Epidermal melanocyte (primary cell): Measurements from ENCODE around the gene GOLGA6L1.
"Not testable (repeated sequence)": the region's sequence is repeated elsewhere in the genome, so short reads cannot be mapped to it uniquely, and the experiment has no call there.

Source experiments
- DNase-seq: peaks from one replicate; pipeline ENCODE4 v3.0.0; 2011; ENCODE audit warnings: low spot score; ENCODE audit not compliant: insufficient read length

Gene GOLGA6L1, protein sequence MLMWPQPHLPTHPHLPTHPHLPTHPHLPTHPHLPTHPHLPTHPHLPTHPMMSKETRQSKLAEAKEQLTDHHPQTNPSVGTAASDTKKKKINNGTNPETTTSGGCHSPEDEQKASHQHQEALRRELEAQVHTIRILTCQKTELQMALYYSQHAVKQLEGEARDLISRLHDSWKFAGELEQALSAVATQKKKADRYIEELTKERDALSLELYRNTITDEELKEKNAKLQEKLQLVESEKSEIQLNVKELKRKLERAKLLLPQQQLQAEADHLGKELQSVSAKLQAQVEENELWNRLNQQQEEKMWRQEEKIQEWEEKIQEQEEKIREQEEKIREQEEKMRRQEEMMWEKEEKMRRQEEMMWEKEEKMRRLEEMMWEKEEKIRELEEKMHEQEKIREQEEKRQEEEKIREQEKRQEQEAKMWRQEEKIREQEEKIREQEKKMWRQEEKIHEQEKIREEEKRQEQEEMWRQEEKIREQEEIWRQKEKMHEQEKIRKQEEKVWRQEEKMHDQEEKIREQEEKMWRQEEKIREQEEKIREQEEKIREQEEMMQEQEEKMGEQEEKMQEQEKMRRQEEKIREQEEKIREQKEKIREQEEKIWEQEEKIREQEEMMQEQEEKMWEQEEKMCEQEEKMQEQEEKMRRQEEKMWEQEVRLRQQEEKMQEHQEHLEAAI

DNA sequence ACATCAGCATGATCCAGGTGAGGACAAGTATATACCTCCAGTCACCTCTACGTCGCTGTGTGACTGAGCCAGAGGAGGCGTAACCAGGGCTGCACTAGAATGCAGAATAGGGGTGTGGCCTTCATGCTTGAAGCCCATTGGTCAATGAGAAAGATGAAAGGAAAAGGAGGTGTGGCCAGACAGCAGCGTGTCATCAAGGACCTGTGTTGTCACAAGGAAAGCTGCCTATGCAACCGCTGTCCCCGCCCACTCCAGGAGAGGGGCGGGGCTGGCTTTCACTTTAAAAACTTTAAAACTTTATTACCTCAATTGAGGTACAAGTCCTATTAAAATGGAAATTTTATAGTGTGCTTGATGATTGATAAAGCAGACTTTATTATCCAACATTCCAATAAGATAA, at the start of gene GOLGA6L1:
TSS of gene GOLGA6L1 (minus strand) at position 101 of the 400 bp plus-strand sequence. CDS start at position 10, 91 bp downstream.
- not testable (repeated sequence) for DNase-seq

DNA sequence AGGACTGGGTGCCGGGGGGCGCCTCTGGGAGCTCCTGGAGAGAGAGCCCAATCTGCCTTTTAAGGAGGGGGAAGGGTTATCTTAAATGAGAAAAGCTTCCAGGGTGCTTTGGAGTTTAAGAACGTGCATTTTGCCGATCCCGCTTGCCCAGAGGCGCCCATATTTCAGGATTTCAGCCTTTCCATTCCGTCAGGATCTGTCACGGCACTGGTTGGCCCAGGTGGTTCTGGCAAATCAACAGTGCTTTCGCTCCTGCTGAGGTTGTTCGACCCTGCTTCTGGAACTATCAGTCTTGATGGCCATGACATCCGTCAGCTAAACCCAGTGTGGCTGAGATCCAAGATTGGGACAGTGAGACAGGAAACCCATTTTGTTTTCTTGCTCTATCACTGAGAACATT, 44.6 kb upstream of the GOLGA6L1 start:
- DNase-seq = not testable (repeated sequence)

DNA sequence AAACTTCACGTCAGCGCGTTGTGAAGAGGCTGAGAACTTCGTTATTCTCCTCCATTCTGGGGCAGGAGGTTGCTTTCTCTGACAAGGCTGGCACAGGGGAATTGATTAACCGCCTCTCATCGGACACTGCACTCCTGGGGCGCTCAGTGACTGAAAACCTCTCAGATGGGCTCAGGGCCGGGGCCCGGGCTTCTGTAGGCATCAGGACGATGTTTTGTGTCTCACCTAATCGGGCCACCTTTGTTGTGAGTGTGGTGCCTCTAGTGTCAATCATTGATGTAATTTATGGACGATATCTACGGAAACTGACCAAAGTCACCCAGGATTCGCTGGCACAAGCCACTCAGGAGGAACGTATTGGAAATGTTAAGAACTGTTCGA, 43.9 kb upstream of the GOLGA6L1 start:
- not testable (repeated sequence) for DNase-seq

DNA sequence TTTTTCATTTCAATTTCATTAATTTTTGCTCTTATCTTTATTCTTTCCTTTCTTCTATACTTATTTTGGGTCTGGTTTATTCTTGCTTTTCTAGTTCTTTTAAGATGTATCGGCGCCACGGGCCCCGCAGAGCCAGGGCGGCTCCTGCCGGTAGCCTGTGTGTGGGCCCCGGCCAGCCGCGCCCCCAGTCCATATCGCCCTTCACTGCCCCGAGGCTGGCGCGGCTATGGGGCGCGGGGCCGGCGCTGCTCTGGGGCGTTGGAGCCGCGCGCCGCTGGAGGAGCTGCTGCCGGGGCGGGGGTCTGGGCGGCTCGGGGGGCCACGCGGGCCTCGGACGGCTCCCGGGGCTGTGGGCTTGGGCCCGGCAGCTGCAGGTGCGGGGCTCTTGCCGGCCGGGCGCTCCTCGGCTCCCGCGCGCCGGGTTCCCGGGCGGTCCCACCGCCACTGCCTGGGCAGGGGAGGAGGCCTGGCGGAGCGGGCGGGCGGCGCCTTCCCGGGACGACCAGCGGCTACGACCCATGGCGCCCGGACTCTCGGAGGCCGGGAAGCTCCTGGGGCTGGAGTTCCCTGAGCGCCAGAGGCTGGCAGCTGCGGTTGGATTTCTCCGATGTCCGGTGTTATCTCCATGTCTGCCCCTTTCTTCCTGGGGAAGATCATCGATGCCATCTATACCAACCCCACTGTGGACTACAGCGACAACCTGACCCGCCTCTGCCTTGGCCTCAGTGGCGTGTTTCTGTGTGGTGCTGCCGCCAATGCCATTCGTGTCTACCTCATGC, 43.3 kb upstream of the GOLGA6L1 start:
- not testable (repeated sequence) for DNase-seq

DNA sequence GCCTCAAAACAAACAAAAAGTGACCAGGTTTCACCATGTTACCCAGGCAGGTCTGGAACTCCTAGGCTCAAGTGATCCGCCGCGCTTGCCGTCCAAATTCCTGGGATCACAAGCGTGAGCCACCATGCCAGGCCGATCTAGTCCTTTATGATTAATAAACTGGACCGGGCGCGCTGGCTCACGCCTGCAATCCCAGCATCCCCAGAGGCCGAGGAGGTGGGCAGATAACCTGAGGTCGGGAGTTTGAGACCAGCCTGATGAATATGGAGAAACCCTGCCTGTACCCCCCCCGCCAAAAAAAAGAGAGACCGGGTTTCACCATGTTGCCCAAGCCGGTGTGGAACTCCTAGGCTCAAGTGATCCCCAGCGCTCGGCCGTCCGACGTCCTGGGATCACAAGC, 40.1 kb upstream of the GOLGA6L1 start:
- DNase-seq = not testable (repeated sequence)

DNA sequence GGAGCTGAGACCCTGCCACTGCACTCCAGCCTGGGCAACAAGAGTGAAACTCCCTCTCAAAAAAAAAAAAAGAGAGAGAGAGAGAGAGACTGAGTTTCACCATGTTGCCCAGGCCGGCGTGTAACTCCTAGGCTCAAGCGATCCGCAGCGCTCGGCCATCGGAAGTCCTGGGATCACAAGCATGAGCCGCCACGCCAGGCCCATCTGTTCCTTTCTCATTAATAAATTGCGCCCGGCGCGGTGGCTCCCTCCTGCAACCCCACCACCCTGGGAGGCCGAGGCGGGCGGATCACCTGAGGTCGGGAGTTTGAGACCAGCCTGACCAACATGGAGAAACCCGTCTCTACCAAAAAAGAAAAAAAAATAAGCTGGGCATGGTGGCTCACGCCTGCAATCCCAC, 39.0 kb upstream of the GOLGA6L1 start:
- DNase-seq = not testable (repeated sequence)

DNA sequence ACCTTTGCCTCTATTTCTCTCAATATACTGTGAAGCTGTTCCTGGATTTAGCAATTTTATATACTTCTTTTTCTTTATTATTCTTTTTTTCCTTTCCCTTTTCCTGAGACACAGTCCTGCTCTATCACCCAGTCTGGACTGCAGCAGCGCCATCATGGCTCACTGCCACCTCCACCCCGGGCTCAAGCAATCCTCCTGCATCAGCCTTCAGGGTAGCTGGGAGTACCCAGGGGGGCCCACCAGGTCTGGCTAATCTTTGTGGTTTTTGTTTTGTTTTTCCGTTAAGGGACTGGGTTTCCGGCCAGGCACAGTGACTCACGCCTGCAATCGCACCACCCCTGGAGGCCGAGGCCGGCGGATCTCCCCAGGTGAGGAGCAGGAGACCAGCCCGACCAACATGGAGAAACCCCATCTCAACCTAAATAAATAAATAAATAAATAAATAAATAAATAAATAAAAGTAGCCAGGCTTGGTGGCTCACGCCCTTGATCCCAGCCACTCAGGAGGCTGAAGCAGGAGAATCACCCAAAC, 38.1 kb upstream of the GOLGA6L1 start:
- not testable (repeated sequence) for DNase-seq

DNA sequence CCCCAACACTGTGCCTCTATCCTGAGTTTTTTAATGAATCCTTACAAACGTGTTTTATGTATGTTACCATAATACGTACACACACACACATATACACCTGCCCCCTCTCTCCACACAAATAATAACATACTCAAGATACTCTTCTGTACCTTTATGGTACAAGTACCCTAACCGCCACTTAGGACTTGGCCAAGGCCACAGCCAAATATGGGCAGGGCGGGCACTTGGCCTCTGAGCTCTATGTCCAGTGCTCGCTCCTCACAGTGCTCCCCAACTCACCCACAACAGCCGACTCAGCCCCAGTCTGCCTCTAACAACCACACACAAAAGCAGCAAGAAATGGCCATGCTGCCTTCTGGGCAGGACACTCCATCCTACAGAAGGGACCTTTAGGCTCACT, 3.8 kb downstream of the GOLGA6L1 start:
- not testable (repeated sequence) for DNase-seq

DNA sequence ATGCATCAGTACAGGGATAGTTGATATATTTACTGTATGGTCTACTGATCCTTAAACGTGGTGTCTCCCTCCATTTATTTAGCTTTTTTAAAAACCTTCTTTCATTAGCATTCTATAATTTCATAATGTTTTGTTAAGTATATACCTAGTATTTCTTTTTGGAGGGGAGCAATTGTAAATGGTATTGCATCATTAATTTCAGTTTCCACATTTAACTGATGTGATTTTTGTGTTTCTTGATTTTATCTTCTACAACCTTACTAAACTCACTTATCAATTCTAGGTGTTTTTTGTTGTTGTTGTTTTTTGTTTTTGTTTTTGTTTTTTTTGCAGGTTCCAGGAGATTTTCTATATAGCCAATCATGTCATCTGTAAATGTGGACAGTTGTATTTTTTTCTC, 18.4 kb downstream of the GOLGA6L1 start:
- DNase-seq = no peak

DNA sequence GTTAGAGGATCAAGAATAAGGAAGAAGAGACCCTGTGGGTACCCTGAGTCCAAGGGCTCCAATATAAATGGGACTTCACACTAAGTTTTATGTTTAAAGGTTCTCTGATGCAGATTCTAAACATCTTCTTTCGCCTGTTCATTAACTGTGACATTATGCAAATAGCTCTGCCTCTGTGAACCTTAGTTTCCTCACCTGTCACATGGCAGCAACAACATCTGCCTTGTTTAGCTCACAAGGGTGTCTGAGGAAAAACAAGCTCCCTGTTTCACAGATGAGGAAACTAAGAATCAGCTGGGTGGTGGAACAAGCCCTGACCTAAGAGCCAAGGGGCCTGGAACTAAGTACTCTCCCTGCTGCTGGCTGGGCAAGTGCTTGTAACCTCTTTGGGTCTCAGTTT, 40.8 kb downstream of the GOLGA6L1 start:
- no peak for DNase-seq

DNA sequence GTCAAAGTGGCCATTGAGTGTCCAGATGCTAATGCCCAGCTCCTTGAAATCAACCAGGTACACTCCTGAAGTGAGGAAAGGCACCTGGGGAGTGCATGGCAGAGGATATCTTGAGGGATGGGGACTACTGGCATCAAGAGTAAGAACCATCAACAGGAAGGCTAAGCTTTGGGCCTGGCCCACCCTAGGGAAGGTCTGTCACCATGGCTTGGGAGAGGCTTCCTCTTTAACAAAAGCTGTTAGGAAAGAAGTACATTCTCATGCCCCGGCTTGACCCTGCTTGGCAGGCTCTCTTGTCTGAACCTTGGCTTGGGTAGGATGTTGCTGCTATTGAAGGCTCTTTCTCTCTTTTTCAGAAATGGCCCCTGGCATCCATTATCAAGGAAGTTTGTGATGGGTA, 53.5 kb downstream of the GOLGA6L1 start:
- DNase-seq = no peak

DNA sequence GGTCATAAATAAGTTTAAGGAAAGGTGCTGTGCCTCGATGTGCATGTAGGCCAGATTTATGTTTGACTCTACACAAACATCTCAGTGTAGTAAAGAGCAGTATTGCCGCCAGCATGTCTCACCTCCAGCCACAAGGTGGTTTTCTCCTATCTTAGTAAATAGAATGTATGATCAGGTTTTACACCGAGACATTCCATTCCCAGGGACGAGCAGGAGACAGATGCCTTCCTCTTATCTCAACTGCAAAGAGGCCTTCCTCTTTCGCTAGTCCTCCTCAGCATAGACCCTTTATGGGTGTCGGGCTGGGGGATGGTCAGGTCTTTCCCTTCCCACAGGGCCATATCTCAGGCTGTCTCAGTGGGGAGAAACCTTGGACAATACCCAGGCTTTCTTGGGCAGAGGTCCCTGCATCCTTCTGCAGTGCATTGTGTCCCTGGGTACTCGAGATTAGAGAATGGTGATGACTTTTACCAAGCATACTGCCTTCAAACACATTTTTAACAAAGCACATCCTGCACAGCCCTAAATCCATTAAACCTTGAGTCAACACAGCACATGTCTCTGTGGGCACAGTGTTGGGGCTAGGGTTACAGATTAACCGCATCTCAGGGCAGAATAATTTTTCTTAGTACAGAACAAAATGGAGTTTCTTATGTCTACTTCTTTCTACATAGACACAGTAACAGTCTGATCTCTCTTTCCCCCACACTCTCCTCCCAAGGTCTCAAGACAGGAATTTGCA, 54.5 kb downstream of the GOLGA6L1 start:
- not testable (repeated sequence) for DNase-seq

DNA sequence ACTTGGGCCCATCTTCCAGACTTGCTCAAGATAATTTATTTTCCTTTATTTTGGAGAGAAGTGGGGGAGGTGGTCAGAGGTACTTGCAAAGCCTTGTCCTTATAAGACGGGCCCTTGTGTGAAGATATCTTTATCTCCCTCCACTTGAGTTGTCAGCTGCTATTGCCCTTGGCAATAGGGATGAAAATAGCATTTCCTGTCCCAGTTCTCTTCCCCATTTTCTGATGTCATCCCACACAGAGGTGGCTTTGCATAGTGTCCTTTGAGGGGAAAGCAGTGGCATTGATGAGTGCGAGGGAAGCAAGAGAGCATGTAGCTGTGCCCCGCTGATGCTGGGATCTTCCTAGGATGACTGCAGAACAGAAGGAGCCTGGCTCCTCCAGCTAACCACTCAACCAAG, 55.4 kb downstream of the GOLGA6L1 start:
- no peak for DNase-seq

DNA sequence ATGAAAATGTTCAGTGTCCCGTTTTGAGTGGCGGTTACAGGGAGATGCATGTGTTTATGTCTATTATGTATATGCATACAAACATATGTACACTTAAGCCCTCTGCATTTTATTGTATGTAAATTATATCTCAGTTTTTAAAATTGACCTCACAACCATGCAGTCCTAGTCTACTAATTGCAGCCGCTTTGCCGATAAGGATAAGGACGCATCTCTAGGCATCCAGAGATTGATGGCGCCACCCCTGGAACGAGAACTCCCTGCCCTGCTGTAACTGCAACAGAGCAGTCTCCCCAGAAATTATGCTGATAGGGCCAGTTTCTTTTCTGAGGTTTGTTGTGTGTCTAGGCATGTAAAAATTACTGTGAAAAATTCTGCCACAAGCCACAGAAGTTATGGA, 56.9 kb downstream of the GOLGA6L1 start:
- no peak for DNase-seq
